Embryonic facial prominence (tissue), 1 donor: ENCODE results near the gene DDR1.

Experiments used
- DNase-seq: peaks from one replicate; pipeline ENCODE4 v3.0.0-alpha.2; 2016; ENCODE audit errors: extremely low spot score

DDR1 gene

GRCh38 chr6:30881392-30882203 is 2.7 kb upstream of the DDR1 start:
- DNase-seq: no peak

GRCh38 chr6:30882204-30882758 is 2.0 kb upstream of the DDR1 start:
- no peak for DNase-seq

GRCh38 chr6:30882759-30883684 is 1.3 kb upstream of the DDR1 start:
- peak; percentile 27 for DNase-seq

- DNase-seq: no peak
Measured at GRCh38 chr6:30884521-30885480, 482 bp downstream of the DDR1 start.

- no peak for DNase-seq
Measured at GRCh38 chr6:30885481-30885998, 1.2 kb downstream of the DDR1 start.

GRCh38 chr6:30885999-30886896 is 1.9 kb downstream of the DDR1 start:
- DNase-seq: peak; percentile 47

GRCh38 chr6:30886897-30887255 is 2.6 kb downstream of the DDR1 start:
- no peak for DNase-seq

GRCh38 chr6:30887901-30888815 is 3.8 kb downstream of the DDR1 start:
- no peak for DNase-seq

- DNase-seq: no peak
Measured at GRCh38 chr6:30888816-30889495, 4.6 kb downstream of the DDR1 start.

- no peak for DNase-seq
Measured at GRCh38 chr6:30889496-30889885, 5.2 kb downstream of the DDR1 start.

GRCh38 chr6:30889921-30890645 is 5.8 kb downstream of the DDR1 start:
- DNase-seq: no peak

GRCh38 chr6:30890646-30891449 is 6.5 kb downstream of the DDR1 start:
- DNase-seq: no peak

- no peak for DNase-seq
Measured at GRCh38 chr6:30891450-30891723, 7.1 kb downstream of the DDR1 start.

- DNase-seq: no peak
Measured at GRCh38 chr6:30891816-30892538, 7.7 kb downstream of the DDR1 start.

- no peak for DNase-seq
Measured at GRCh38 chr6:30893001-30893591, 8.8 kb downstream of the DDR1 start.

GRCh38 chr6:30893666-30894065 is 9.3 kb downstream of the DDR1 start:
- no peak for DNase-seq
